H9 (cell line): Measurements from ENCODE around the gene MLLT11. TPM values are rescaled to one million over a fixed set of nuclear protein-coding genes. Genes with fewer than 3 reads are reported as not detected.

Source experiments
- DNase-seq: peaks from one replicate; pipeline ENCODE4 v3.0.0-alpha.2; 2017
- H2AFZ ChIP-seq: one replicate; pipeline ENCODE4 v1.6.1; 2013; ENCODE audit warnings: mild to moderate bottlenecking, low read length, control low read depth, moderate library complexity
- H2AK5ac ChIP-seq: 2 replicates; pipeline ENCODE4 v1.6.1; 2013; ENCODE audit warnings: low read length, control low read depth, mixed read lengths; ENCODE audit not compliant: insufficient read length
- H2BK120ac ChIP-seq: one replicate; pipeline ENCODE4 v1.6.1; 2013; ENCODE audit warnings: low read depth, mild to moderate bottlenecking, low read length, control low read depth, inconsistent platforms; ENCODE audit not compliant: poor library complexity, severe bottlenecking
- H2BK12ac ChIP-seq: 2 replicates; pipeline ENCODE4 v1.6.1; 2013; ENCODE audit warnings: low read length, control low read depth, mixed read lengths, low read depth; ENCODE audit not compliant: insufficient read length
- H2BK15ac ChIP-seq: 2 replicates; pipeline ENCODE4 v1.6.1; 2013; ENCODE audit warnings: low read depth, low read length, control low read depth
- H2BK20ac ChIP-seq: one replicate; pipeline ENCODE4 v1.6.1; 2013; ENCODE audit warnings: low read depth, mild to moderate bottlenecking, low read length, control low read depth, inconsistent platforms; ENCODE audit not compliant: poor library complexity, severe bottlenecking
- H2BK5ac ChIP-seq: 2 replicates; pipeline ENCODE4 v1.6.1; 2013; ENCODE audit warnings: low read length, control low read depth, mixed read lengths; ENCODE audit not compliant: insufficient read length
- H3K14ac ChIP-seq: 2 replicates; pipeline ENCODE4 v1.6.1; 2013; ENCODE audit warnings: low read length, control low read depth; ENCODE audit not compliant: insufficient read depth
- H3K18ac ChIP-seq: 2 replicates; pipeline ENCODE4 v1.6.1; 2013; ENCODE audit warnings: low read depth, mild to moderate bottlenecking, mixed read lengths, low read length, control low read depth; ENCODE audit not compliant: insufficient read length
- H3K23ac ChIP-seq: 2 replicates; pipeline ENCODE4 v1.6.1; 2013; ENCODE audit warnings: low read length, control low read depth, mixed read lengths, low read depth; ENCODE audit not compliant: insufficient read length
- H3K23me2 ChIP-seq: 2 replicates; pipeline ENCODE4 v1.6.1; 2013; ENCODE audit warnings: low read depth, mild to moderate bottlenecking, mixed read lengths, low read length, control low read depth; ENCODE audit not compliant: insufficient read length, poor library complexity, severe bottlenecking
- H3K27ac ChIP-seq: 2 replicates; pipeline ENCODE4 v1.5.1; 2013; ENCODE audit warnings: low read length, control low read depth, mixed read lengths, low read depth; ENCODE audit not compliant: insufficient read length
- H3K27me3 ChIP-seq: 2 replicates; pipeline ENCODE4 v1.6.1; 2013; ENCODE audit warnings: low read length, control low read depth, inconsistent platforms; ENCODE audit not compliant: insufficient read depth
- H3K4ac ChIP-seq: 2 replicates; pipeline ENCODE4 v1.6.1; 2013; ENCODE audit warnings: low read depth, mild to moderate bottlenecking, control low read depth, inconsistent platforms, low read length, moderate library complexity
- H3K4me1 ChIP-seq: 2 replicates; pipeline ENCODE4 v1.6.1; 2013; ENCODE audit warnings: low read length, control low read depth, inconsistent platforms; ENCODE audit not compliant: insufficient read depth
- H3K4me2 ChIP-seq: 2 replicates; pipeline ENCODE4 v1.6.1; 2013; ENCODE audit warnings: low read length, control low read depth, mixed read lengths; ENCODE audit not compliant: insufficient read length, insufficient read depth
- H3K56ac ChIP-seq: 2 replicates; pipeline ENCODE4 v1.6.1; 2013; ENCODE audit warnings: low read depth, mild to moderate bottlenecking, mixed read lengths, low read length, control low read depth; ENCODE audit not compliant: insufficient read length
- H3K79me1 ChIP-seq: 2 replicates; pipeline ENCODE4 v1.6.1; 2013; ENCODE audit warnings: low read depth, mild to moderate bottlenecking, moderate library complexity, low read length, control low read depth, inconsistent platforms; ENCODE audit not compliant: insufficient read depth, poor library complexity, severe bottlenecking
- H3K79me2 ChIP-seq: 2 replicates; pipeline ENCODE4 v1.6.1; 2013; ENCODE audit warnings: low read length, control low read depth, inconsistent platforms; ENCODE audit not compliant: insufficient read depth
- H3K9ac ChIP-seq: 2 replicates; pipeline ENCODE4 v1.6.1; 2013; ENCODE audit warnings: low read length, control low read depth, mixed read lengths; ENCODE audit not compliant: insufficient read length; ENCODE audit errors: extremely low read depth
- H3K9me3 ChIP-seq: one replicate; pipeline ENCODE4 v1.6.1; 2013; ENCODE audit warnings: low read depth, low read length, inconsistent platforms; ENCODE audit not compliant: control insufficient read depth
- H3T11ph ChIP-seq: one replicate; pipeline ENCODE4 v1.6.1; 2013; ENCODE audit warnings: mild to moderate bottlenecking, low read length, control low read depth, inconsistent platforms
- H4K20me1 ChIP-seq: one replicate; pipeline ENCODE4 v1.6.1; 2013; ENCODE audit not compliant: control insufficient read depth, insufficient read length, insufficient read depth
- H4K5ac ChIP-seq: 2 replicates; pipeline ENCODE4 v1.6.1; 2013; ENCODE audit warnings: low read depth, mild to moderate bottlenecking, mixed read lengths, low read length, control low read depth; ENCODE audit not compliant: insufficient read length
- H4K8ac ChIP-seq: replicated peaks from 2 replicates; pipeline ENCODE4 v1.6.1; 2013; ENCODE audit warnings: low read length, control low read depth, mixed read lengths, low read depth; ENCODE audit not compliant: insufficient read length
- H4K91ac ChIP-seq: 2 replicates; pipeline ENCODE4 v1.6.1; 2013; ENCODE audit warnings: low read depth, mild to moderate bottlenecking, moderate library complexity, mixed read lengths, low read length, control low read depth; ENCODE audit not compliant: insufficient read length
- H3K27ac Mint-ChIP-seq, 3 experiments: 2 replicates in 2 of 3; 3 replicates in 1 of 3; pipeline ENCODE4 v1.8.0; 2020 to 2021; ENCODE audit warnings: mixed read lengths in 3 of 3, mild to moderate bottlenecking in 1 of 3, moderate library complexity in 1 of 3
- H3K27me3 Mint-ChIP-seq: 2 replicates; pipeline ENCODE4 v1.8.0; 2021; ENCODE audit warnings: low read depth, mild to moderate bottlenecking, moderate library complexity, mixed read lengths
- H3K36me3 Mint-ChIP-seq, 3 experiments: 2 replicates in 2 of 3; 3 replicates in 1 of 3; pipeline ENCODE4 v1.8.0; 2020 to 2021; ENCODE audit warnings: low read depth in 3 of 3, mixed read lengths in 3 of 3; ENCODE audit not compliant: insufficient read depth in 1 of 3
- H3K4me1 Mint-ChIP-seq, 2 experiments: 2 replicates each; pipeline ENCODE4 v1.8.0; 2020; ENCODE audit warnings: mixed read lengths in 2 of 2
- H3K4me3 Mint-ChIP-seq, 2 experiments: 2 replicates in 1 of 2; 3 replicates in 1 of 2; pipeline ENCODE4 v1.8.0; 2020 to 2021; ENCODE audit warnings: mild to moderate bottlenecking in 2 of 2, mixed read lengths in 2 of 2, moderate library complexity in 1 of 2
- H3K9me3 Mint-ChIP-seq, 2 experiments: 2 replicates in 1 of 2; 3 replicates in 1 of 2; pipeline ENCODE4 v1.8.0; 2020; ENCODE audit warnings: mild to moderate bottlenecking in 2 of 2, mixed read lengths in 2 of 2, moderate library complexity in 1 of 2
- CTCF ChIP-seq: fragments of 200-600 bp; sonication (generic); conservative IDR thresholded peaks from 3 replicates; pipeline ENCODE4 v1.8.0; 2021; ENCODE audit warnings: antibody characterized with exemption, mild to moderate bottlenecking
- WGBS: extraction: QIAGEN DNeasy Blood & Tissue Kit; methylation state at CpG from one replicate; pipeline ENCODE4 v1.1.7; 2013; ENCODE audit warnings: missing lambda C conversion rate, low lambda C conversion rate, mixed read lengths; ENCODE audit not compliant: insufficient read length; ENCODE audit errors: extremely low coverage; 5-methylcytosine and 5-hydroxymethylcytosine counted together
- long read RNA-seq: library from polyadenylated mRNA; unstranded; transcript quantifications from one replicate; pipeline ENCODE4 v2.0.0, GENCODE V29; 2020
- total RNA-seq: library from RNA; stranded (reverse); gene quantifications from 2 replicates; pipeline ENCODE4 v1.2.1, GENCODE V29; 2021

The MLLT11 gene
- 13.0 and 13.2 TPM in 2 replicates for total RNA-seq
- long read RNA-seq, full-length matches to known transcripts, result 152 of 163 reads
- long read RNA-seq, partial matches to known transcripts, result 6 of 163 reads
- long read RNA-seq, other reads (novel, unspliced or antisense), result 5 of 163 reads

GRCh38 chr1:151060007-151060656, at the start of gene MLLT11:
Gene MLLT11, plus strand, starts transcription at chr1:151060397. Its CDS starts 6,828 bp downstream, at chr1:151067225.
- Histone ChIP-seq H3K9me3 (no peaks in the 10 kb centered on the region), H3K79me1 (peaks cover 12% of the 10 kb centered on the region), H3K79me2 (peaks cover 33% of the 10 kb centered on the region; the same call in 1 of the 2 replicates), H3K56ac (no peak within 1 kb of the TSS), H3K23ac (no peak within 1 kb of the TSS), H2BK5ac (no peak within 1 kb of the TSS), H3K4ac (no peak within 1 kb of the TSS), H3K9ac (peak within 1 kb of the TSS; percentile 75), H3K14ac (peak within 1 kb of the TSS; percentile 82), H3K23me2 (peaks cover 22% of the 10 kb centered on the region), H3K4me1 (peaks cover 7% of the 10 kb centered on the region; the same call in 1 of the 2 replicates), H3K27ac (peak within 1 kb of the TSS; percentile 5), H3K18ac (peak within 1 kb of the TSS; percentile 70), H2AFZ (no peak within 1 kb of the TSS), H4K5ac (no peak within 1 kb of the TSS), H3K4me2 (peak within 1 kb of the TSS; percentile 86), H3K27me3 (no peaks in the 10 kb centered on the region), H2AK5ac (no peak within 1 kb of the TSS), H2BK20ac (no peak within 1 kb of the TSS), H4K20me1 (no peaks in the 10 kb centered on the region), H2BK120ac (no peak within 1 kb of the TSS), H2BK15ac (no peak within 1 kb of the TSS), H4K8ac (no peak within 1 kb of the TSS), H3T11ph (no peak within 1 kb of the TSS), H2BK12ac (no peak within 1 kb of the TSS), H4K91ac (no peak within 1 kb of the TSS)
- TF ChIP-seq CTCF, result no peak
- Mint-ChIP-seq H3K9me3 (no peaks in the 10 kb centered on the region), H3K27me3 (no peaks in the 10 kb centered on the region), H3K36me3 (peaks cover 20 to 36% (median 31%) of the 10 kb centered on the region in 3 experiments), H3K4me3 (peak within 1 kb of the TSS; percentile 94 to 98), H3K4me1 (peaks cover 48 to 54% of the 10 kb centered on the region in 2 experiments), H3K27ac (peak within 1 kb of the TSS; percentile 83 to 98 (median 96))
- no CpG with 5 or more reads among the region's 15 CpGs for WGBS
- peak; percentile 89 for DNase-seq
